ENCODE results near the gene TMX4. TPM values are rescaled to one million over a fixed set of nuclear protein-coding genes. Genes with fewer than 3 reads are reported as not detected.

TMX4 gene
- total RNA-seq, 2 experiments from 2014 or later = 39.8 to 47.9 TPM

DNA sequence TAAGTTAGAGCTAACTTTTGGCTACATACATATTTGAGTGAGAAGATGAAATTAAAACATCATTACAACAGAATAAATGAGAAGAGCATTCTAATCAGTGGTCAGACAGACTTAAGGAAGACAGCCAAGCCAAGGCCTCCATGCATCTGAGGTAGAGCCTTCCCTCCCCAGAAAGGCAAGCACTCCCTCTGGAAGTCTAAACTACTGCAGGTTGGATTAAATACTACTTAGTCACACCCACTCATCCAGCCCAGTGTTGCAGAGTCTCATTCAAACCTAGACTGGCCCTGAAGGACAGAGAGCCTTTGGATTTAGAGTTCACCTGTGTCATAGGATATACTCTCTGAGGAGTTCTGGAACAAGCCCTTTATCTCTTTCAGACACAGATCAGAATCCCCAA, 29.2 kb downstream of the TMX4 start:
- H3K4me1 Mint-ChIP-seq (ENCODE audit: low read depth) = no peaks in the 10 kb centered on the region
- peaks cover 3% of the 10 kb centered on the region for H3K9me3 Mint-ChIP-seq
- peaks cover 77% of the 10 kb centered on the region for H3K36me3 Mint-ChIP-seq (ENCODE audit: low read depth)
- no peak overlapping the region for H3K27ac Mint-ChIP-seq
- intact Hi-C loops (cut with DNase I, micrococcal nuclease) = no loop called here
- ChIA-PET CTCF (no interaction called here), POLR2A (interaction anchor here (1.0 kb wide), 1 partner anchor 10 kb away, joined by 3 read pairs; no protein-coding TSS in a partner anchor)
- H3K4me3 Mint-ChIP-seq = no peak overlapping the region
- no peak for DNase-seq
- Histone ChIP-seq H3K4me1 (ENCODE audit: insufficient read depth, low read length) (no peaks in the 10 kb centered on the region), H3K4me3 (ENCODE audit: low read length) (no peak overlapping the region), H3K27me3 (ENCODE audit: control insufficient read depth in 1 of 2, insufficient read depth in 2 of 2, low read length in 2 of 2) (no peaks in the 10 kb centered on the region), H3K27ac (ENCODE audit: low read depth in 1 of 2, low read length in 2 of 2) (no peak overlapping the region), H3K9me3 (ENCODE audit: control insufficient read depth in 1 of 2, insufficient read depth in 1 of 2, low read length in 2 of 2) (no peaks in the 10 kb centered on the region), H3K36me3 (ENCODE audit: insufficient read depth, low read length) (peaks cover 58% of the 10 kb centered on the region)
- no peak for ATAC-seq (ENCODE audit: poor library complexity)
- TF ChIP-seq, protein P1, sequence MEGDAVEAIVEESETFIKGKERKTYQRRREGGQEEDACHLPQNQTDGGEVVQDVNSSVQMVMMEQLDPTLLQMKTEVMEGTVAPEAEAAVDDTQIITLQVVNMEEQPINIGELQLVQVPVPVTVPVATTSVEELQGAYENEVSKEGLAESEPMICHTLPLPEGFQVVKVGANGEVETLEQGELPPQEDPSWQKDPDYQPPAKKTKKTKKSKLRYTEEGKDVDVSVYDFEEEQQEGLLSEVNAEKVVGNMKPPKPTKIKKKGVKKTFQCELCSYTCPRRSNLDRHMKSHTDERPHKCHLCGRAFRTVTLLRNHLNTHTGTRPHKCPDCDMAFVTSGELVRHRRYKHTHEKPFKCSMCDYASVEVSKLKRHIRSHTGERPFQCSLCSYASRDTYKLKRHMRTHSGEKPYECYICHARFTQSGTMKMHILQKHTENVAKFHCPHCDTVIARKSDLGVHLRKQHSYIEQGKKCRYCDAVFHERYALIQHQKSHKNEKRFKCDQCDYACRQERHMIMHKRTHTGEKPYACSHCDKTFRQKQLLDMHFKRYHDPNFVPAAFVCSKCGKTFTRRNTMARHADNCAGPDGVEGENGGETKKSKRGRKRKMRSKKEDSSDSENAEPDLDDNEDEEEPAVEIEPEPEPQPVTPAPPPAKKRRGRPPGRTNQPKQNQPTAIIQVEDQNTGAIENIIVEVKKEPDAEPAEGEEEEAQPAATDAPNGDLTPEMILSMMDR (IDR thresholded peaks at IDR 0.05) = no peak
- H3K27me3 Mint-ChIP-seq = no peaks in the 10 kb centered on the region

DNA sequence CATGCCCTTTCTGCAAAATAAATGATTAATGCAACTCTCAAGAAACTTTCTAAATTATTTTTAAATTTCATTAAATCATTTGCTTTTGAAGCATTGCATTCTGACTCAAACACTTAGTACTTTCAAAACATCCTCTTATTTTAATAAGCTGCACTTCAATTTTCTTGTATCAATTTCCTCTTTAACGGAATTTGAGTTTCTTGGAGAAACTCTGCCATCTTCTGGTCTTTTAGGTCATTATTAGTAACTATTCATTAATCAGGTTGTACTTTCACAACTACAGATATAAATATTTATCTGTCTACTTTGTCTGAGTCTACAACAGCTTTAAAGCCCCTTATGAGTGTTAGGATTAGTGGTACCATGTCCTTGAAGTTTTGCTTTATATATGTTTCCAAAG, 30.2 kb downstream of the TMX4 start:
- no peaks in the 10 kb centered on the region for H3K27me3 ChIP-seq (ENCODE audit: control insufficient read depth in 1 of 2, insufficient read depth in 2 of 2, low read length in 2 of 2)
- no peak overlapping the region for H3K4me3 Mint-ChIP-seq
- no peaks in the 10 kb centered on the region for H3K27me3 Mint-ChIP-seq
- no peak overlapping the region for H3K27ac Mint-ChIP-seq
- no peak overlapping the region for H3K27ac ChIP-seq (ENCODE audit: low read depth in 1 of 2, low read length in 2 of 2)
- H3K4me1 ChIP-seq (ENCODE audit: insufficient read depth, low read length) = no peaks in the 10 kb centered on the region
- H3K36me3 ChIP-seq (ENCODE audit: insufficient read depth, low read length) = peaks cover 48% of the 10 kb centered on the region
- TF ChIP-seq, protein P1 (IDR thresholded peaks at IDR 0.05) = no peak
- H3K4me1 Mint-ChIP-seq (ENCODE audit: low read depth) = no peaks in the 10 kb centered on the region
- H3K9me3 ChIP-seq (ENCODE audit: control insufficient read depth in 1 of 2, insufficient read depth in 1 of 2, low read length in 2 of 2) = no peaks in the 10 kb centered on the region
- no peak for DNase-seq
- peaks cover 83% of the 10 kb centered on the region for H3K36me3 Mint-ChIP-seq (ENCODE audit: low read depth)
- ATAC-seq (ENCODE audit: poor library complexity) = no peak
- ChIA-PET POLR2A (no interaction called here), CTCF (interaction anchor here (0.7 kb wide), 1 partner anchor 54 kb away, joined by 3 read pairs; no protein-coding TSS in a partner anchor)
- peaks cover 2% of the 10 kb centered on the region for H3K9me3 Mint-ChIP-seq
- intact Hi-C loops (cut with DNase I, micrococcal nuclease) = no loop called here
- H3K4me3 ChIP-seq (ENCODE audit: low read length) = no peak overlapping the region

DNA sequence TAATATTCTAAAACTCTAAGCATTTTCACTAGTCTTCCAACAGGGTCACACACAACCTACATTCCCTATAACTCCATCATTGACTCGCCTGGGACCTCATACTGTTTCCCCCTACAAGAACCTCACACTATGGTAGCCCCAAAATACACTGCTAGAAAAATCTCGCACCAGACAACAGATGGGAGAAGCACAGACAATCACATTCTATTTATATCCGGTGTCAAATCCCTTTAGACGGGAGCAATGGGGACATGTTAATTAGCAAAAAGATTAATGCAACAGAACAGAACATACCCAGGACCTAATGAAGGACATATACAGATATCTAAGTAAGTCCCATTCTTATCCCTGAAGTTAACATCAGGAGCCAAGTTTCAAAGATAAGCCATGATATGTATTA, 33.6 kb downstream of the TMX4 start:
- no peak for DNase-seq
- intact Hi-C loops (cut with DNase I, micrococcal nuclease) = no loop called here
- Histone ChIP-seq H3K9me3 (ENCODE audit: control insufficient read depth in 1 of 2, insufficient read depth in 1 of 2, low read length in 2 of 2) (no peaks in the 10 kb centered on the region), H3K4me3 (ENCODE audit: low read length) (no peak overlapping the region), H3K4me1 (ENCODE audit: insufficient read depth, low read length) (no peaks in the 10 kb centered on the region), H3K27ac (ENCODE audit: low read depth in 1 of 2, low read length in 2 of 2) (no peak overlapping the region), H3K27me3 (ENCODE audit: control insufficient read depth in 1 of 2, insufficient read depth in 2 of 2, low read length in 2 of 2) (no peaks in the 10 kb centered on the region), H3K36me3 (ENCODE audit: insufficient read depth, low read length) (peaks cover 48% of the 10 kb centered on the region)
- no peak overlapping the region for H3K4me3 Mint-ChIP-seq
- H3K36me3 Mint-ChIP-seq (ENCODE audit: low read depth) = peaks cover 90% of the 10 kb centered on the region
- POLR2A ChIA-PET = no interaction called here
- TF ChIP-seq, protein P1 (IDR thresholded peaks at IDR 0.05) = no peak
- no peak for ATAC-seq (ENCODE audit: poor library complexity)
- no peaks in the 10 kb centered on the region for H3K9me3 Mint-ChIP-seq
- CTCF ChIA-PET = no interaction called here
- H3K4me1 Mint-ChIP-seq (ENCODE audit: low read depth) = peaks cover 7% of the 10 kb centered on the region
- H3K27me3 Mint-ChIP-seq = no peaks in the 10 kb centered on the region
- no peak overlapping the region for H3K27ac Mint-ChIP-seq

Measured in CD4-positive, alpha-beta T cell (primary cell).